ENCODE data around the gene NKRF.
A peak's percentile ranks its signal among the peaks of the same experiment; 100 is the strongest.

NKRF gene

DNA sequence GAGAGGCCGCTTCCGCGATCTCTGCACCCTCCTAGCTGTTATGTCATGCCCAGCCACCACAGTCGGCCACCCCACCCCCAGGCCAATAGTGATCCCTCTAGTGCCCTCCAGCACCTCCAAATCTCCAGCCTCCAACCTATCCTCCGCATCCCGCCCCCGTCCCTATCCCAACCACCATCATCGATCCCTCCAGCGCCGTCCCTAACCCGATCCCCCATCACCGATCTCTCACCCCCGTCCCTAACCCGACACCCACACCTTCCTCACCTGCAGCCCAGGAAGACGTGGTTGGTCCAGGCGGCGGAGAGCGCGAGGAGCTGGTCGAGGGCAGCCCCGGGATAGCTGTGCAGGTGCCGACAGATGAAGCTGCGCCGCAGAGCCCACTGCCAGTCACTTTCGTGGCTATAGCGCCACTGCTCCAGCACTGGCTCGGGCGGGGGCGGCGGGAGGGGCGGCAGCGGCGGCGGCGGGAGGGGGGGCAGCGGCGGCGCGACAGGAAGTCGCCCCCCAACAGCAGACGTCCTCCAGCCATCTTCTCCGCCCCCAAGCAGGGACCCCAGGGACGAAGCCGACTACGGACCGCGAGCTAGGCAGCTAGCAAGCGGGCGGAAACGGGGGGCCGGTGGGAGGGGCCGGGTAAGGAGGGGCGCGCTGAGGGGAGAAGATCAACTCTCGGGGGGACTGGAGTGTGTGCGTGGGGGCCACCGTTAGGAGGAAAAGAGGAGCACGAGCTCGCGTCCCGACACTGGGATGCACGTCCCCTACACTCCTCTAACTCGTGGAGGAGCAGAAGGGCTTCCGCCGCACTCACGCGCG, 552 bp downstream of the NKRF start:
- peak in 1 of 2 donors; percentile 22 for DNase-seq

GRCh38 chrX:119604766-119605463, 1.3 kb downstream of the NKRF start:
- DNase-seq = no peak

GRCh38 chrX:119602701-119603255, 3.4 kb downstream of the NKRF start:
- DNase-seq = no peak

- DNase-seq = no peak
Observed at GRCh38 chrX:119589810-119590209, 16.4 kb downstream of the NKRF start.

DNA sequence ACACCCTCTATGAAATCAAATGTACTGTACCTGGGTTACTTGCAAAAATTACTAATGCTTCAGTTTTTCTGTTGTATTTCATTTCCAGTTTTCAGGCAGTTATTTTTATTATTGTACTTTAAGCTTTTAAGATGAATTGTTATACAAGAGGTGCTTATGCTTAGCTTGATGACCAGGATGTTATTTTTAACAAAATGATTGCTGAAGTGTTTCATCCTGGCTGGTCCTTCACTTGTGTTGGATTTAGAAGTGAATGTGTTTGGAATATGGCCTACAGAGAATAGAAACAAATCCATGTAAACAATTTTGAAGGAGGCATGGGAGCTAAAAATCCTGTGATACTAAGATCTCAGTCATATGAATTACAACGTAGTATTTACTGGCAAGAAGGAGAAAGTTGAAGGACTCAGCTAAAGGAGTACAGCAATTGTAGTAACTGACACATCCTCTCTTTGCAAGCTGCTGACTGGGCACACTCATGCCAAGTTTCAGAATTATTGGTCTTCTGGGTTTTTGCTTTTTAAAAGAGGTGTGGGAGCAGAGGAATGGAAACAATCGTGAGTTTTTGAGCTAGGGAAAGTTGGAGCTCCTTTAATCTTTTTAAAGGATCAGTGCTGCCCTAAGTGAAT, 22.7 kb downstream of the NKRF start:
- DNase-seq = no peak

DNA sequence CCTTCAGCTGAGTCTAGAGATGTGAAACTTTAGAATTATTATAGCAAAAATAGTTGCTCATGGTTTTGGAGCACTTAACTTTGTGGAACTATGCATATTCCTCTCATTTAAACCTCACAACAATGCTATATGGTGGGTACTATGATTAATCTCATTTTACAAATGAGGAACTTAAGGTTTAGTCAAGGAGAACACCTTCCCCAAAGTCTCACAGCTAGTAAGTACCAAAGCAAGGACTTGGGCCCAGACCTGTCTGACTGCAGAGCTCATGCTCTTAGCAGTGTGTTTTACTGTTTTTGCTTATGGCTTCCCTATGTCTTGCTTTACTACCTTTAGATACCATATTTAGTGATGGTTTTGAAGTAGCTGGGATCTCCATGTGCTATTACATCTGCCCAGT, 26.8 kb downstream of the NKRF start:
- DNase-seq = no peak

DNA sequence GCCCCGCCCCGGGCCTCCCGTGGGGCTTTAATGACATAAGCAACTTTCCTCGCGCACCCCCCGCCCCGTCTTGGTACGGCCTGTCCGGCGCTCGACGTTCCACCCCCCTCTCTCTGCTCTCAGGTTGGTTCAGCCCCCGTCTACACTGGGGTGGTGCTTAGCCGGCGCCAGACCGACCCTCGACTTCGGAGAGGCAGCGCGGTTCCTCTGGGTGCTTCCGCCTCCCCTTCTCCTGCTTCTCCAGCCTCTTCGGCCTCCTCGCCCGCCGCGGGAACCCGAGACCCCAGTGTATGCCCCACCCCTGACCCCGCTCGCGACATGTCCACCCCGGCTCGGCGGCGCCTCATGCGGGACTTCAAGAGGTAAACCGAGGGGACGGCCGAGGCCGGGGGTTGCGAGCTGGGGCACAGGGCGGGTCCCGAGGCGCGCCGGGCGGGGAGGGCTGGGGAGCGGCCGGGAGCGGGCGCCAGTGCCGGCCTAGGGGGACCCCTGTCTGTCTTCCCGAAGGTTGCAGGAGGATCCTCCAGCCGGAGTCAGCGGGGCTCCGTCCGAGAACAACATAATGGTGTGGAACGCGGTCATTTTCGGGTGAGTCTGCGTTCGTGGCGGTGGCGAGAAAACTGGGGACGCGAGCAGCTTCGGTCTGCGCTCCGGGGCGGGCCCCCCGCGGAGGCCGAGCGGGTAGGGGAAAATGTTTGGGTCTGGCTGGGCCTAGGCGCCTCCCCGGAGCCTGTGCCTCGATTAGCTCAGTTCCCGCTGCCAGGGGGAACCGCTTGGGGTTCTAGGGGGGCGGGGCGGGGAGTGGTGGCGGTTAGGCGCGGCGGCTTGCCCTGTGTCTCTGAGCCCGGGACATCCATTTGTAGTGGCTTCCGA, 31.6 kb downstream of the NKRF start, which contains the start of gene UBE2A:
Gene UBE2A (plus strand): TSS at position 170 of the 873 bp plus-strand sequence. CDS start 149 bp downstream, at position 319.
- DNase-seq = peak; percentile 45 to 87

GRCh38 chrX:119573840-119574393, 32.3 kb downstream of the NKRF start:
- DNase-seq = no peak

DNA sequence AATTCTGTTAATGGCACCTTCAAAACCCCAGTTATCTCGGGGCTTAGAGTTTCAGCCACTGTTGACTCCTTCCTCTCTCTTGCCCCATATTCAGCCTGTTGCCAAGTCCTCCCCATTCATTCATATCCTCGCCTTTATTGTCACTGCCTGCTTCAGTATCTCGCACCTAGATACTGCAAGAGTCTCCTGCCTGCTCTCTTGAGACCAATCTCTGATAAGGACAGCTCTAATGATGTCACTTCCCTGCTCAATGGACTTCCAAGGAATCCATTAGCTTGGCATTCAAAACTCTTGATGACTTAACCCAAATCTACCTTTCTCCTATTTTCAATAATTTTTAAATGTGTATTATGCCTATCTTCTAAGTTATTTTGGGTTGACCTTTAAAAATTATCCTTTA, 33.0 kb downstream of the NKRF start:
- DNase-seq = no peak

DNA sequence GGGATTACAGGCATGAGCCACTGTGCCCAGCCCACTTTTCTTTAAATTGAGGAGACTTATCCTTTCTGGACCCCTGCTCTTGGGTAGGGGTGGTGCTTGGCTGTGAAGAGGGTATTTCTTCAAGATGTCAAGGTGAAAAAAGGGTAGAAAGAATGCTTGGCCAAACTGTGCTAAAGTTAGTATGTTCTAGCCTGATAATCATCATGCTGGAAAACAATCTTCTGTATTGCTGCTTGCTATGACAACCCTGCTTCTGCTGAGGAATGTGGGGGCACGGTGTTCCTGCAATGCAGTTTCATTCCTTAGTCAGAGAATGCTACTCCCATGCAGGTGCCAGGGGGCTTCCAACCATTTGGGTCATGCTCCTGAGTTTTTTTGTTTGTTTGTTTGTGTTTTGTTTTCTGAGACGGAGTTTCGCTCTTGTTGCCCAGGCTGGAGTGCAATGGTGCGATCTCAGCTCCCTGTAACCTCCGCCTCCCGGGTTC, 35.8 kb downstream of the NKRF start:
- DNase-seq = no peak

- DNase-seq = peak; percentile 23 to 78
Observed at GRCh38 chrX:119565107-119565663, 41.0 kb downstream of the NKRF start, which contains the start of gene STEEP1. STEEP1 (minus strand) TSS chrX:119565409; CDS start chrX:119565355, 54 bp downstream.

DNA sequence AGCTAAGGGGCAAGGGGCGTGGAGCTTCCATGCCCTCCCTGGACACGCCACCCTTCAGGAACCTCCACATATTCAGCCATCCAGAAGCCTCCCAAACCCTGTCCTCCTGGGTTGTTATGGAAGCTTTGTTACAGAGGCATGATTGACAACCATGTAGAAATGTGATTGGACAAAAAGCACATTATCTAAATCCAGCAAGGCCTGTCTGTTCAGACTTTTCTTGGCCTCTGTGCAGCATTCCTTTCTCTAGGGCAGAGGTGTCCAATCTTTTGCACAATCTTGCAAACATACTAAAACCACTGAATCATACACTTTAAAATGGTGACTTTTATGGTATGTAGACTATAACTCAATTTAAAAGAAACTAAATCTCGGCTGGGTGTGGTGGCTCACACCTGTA, 53.7 kb downstream of the NKRF start:
- DNase-seq = no peak

DNA sequence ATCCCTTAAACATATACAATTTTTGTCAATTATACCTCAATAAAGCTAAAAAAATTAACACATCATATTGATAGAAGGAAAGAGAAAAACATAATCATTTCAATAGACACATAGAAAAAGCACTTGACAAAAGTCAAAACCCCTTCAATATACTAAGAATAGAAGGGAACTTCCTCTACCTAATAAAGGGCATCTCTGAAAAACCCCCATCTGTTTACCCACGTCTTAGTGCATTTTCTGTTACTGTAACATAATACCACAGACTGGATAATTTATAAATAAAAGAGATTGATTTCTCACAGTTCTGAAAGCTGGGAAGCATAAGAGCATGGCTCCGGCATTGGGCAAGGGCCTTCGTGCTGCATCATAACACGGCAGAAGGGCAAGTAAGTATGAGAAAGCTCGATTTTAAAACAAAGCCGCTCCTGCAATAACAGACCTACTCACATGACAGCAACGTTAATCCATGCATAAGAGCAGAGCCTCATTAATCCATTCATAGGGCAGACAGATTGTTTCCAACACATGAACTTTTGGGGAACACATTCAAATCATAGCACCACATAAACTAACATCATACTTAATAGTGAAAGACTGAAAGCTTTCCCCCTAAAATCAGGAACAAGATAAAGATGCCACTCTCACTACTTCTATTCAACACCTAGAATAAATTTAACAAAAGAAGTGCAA, 56.8 kb downstream of the NKRF start:
- no peak for DNase-seq

DNA sequence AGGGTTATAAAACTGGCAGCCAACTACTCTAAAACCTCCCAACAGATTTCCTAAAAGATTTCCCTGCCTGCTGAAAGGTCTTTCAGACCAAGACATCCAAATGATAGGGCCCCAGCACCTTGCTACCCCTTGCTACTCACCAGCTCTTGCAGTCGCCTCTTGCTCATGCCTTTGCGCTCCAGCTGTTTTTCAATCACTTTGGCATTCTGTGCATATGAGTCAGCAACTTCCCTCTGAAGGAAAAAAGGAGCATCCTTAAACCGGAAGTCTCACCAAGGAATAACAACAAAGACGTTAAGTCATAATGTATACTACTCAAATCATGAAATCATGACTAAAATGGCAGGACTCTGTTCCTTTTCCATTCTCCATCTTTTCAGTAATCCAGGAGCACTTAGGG, 65.0 kb downstream of the NKRF start:
- DNase-seq = no peak

DNA sequence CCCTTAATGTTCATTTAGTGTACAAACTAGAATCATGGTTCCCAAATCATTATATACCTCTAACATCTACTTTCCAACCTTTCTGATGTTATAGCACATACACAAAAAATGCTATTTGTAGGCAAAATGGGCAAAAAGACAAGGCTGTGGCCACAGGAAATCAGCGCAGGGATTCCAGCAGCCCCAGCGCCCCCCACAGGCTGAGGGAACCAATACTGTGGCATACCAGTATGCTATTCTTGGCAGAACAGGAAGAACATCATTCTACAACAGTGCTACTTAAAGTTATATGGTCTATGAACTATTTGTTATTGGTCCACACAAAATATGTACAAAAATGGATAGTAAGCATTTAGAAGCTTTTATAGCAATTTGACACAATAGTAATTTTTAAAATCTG, 66.4 kb downstream of the NKRF start:
- DNase-seq = no peak

Measured in bone marrow (tissue), 2 donors.